ENCODE data around the gene ETFB.
A peak's percentile ranks its signal among the peaks of the same experiment; 100 is the strongest.

Gene ETFB

GRCh38 chr19:51351266-51351990, 14.8 kb downstream of the ETFB start:
- no peak for DNase-seq (ENCODE audit: low read depth in 2 of 2)

- DNase-seq (ENCODE audit: low read depth in 2 of 2): no peak
Measured at GRCh38 chr19:51347209-51347928, 18.8 kb downstream of the ETFB start.

- no peak for DNase-seq (ENCODE audit: low read depth in 2 of 2)
Measured at GRCh38 chr19:51346742-51347141, 19.4 kb downstream of the ETFB start.

- no peak for DNase-seq (ENCODE audit: low read depth in 2 of 2)
Measured at GRCh38 chr19:51345076-51345620, 21.0 kb downstream of the ETFB start.

- DNase-seq (ENCODE audit: low read depth in 2 of 2): no peak
Measured at GRCh38 chr19:51342631-51343569, 23.3 kb downstream of the ETFB start.

GRCh38 chr19:51341976-51342580, 24.1 kb downstream of the ETFB start, which contains the start of gene VSIG10L:
TSS of gene VSIG10L (minus strand) at chr19:51342139. CDS start at chr19:51342124, 15 bp downstream.
- no peak for DNase-seq (ENCODE audit: low read depth in 2 of 2)

GRCh38 chr19:51341066-51341465, 25.1 kb downstream of the ETFB start:
- DNase-seq (ENCODE audit: low read depth in 2 of 2): no peak

GRCh38 chr19:51339687-51340656, 26.2 kb downstream of the ETFB start:
- DNase-seq (ENCODE audit: low read depth in 2 of 2): peak; percentile 78 to 81

- no peak for DNase-seq (ENCODE audit: low read depth in 2 of 2)
Measured at GRCh38 chr19:51339313-51339686, 26.9 kb downstream of the ETFB start.

- peak; percentile 69 to 79 for DNase-seq (ENCODE audit: low read depth in 2 of 2)
Measured at GRCh38 chr19:51338563-51339312, 27.4 kb downstream of the ETFB start.

GRCh38 chr19:51337861-51338562, 28.2 kb downstream of the ETFB start:
- DNase-seq (ENCODE audit: low read depth in 2 of 2): no peak

- no peak for DNase-seq (ENCODE audit: low read depth in 2 of 2)
Measured at GRCh38 chr19:51337141-51337860, 28.9 kb downstream of the ETFB start.

GRCh38 chr19:51333836-51334460, 32.2 kb downstream of the ETFB start:
- no peak for DNase-seq (ENCODE audit: low read depth in 2 of 2)

- DNase-seq (ENCODE audit: low read depth in 2 of 2): no peak
Measured at GRCh38 chr19:51331716-51332115, 34.5 kb downstream of the ETFB start.

- DNase-seq (ENCODE audit: low read depth in 2 of 2): no peak
Measured at GRCh38 chr19:51331193-51331592, 35.0 kb downstream of the ETFB start.

GRCh38 chr19:51330366-51330765, 35.8 kb downstream of the ETFB start:
- no peak for DNase-seq (ENCODE audit: low read depth in 2 of 2)

- DNase-seq (ENCODE audit: low read depth in 2 of 2): no peak
Measured at GRCh38 chr19:51329411-51329810, 36.8 kb downstream of the ETFB start.

All from stimulated activated CD8-positive, alpha-beta memory T cell treated with anti-CD3 and anti-CD28 coated beads, Interleukin-2, amount 100 ng/mL, for 1 hour (primary cell).